HG03095 (cell line): Measurements from ENCODE around the gene FAM210A.
"Not testable (repeated sequence)": the region's sequence is repeated elsewhere in the genome, so short reads cannot be mapped to it uniquely, and the experiment has no call there.

Experiments used
- ATAC-seq: cut with Tn5 transposase; IDR thresholded peaks from one replicate; pipeline ENCODE4 v1.9.1; 2021; ENCODE audit warnings: moderate library complexity; ENCODE audit not compliant: unreplicated experiment

Gene FAM210A

DNA sequence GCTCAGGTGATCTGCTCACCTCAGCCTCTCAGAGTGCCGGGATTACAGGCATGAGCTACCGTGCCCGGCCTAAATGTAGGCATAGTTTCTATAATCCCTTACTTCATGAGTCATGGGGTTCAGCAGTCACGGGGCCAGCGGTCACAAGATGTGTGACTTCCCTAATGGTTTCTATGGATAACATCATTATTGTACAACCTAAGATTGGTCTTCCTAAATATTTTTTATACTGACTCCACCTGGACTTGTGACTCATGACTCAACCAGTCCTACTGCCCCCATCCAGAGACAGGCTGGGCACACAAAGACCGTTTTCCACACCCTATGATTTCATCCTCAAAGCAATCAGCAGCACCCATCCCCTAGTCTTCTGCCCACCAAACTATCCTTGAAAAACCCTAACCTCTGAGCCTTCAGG lies 15.9 kb downstream of the FAM210A start:
- ATAC-seq = no peak

DNA sequence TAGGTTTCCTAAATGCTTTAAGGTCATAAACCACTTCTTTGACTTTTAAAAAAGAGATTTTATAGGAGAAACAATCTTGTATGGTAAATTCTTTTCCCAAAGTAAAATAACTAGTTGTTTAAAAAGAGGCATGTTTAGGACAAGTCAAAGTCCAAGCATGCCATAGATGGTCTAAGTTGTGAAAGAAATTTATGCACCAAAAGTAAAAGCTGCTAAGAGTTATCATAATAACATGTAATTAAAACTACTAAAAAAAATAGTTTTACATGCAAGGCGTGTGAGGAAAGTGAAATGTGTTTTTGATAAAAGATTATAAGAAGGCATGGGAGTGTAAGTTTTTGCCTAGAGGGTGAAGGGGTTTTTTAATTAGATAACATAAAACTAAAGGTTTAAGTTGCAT lies 22.5 kb downstream of the FAM210A start:
- no peak for ATAC-seq

DNA sequence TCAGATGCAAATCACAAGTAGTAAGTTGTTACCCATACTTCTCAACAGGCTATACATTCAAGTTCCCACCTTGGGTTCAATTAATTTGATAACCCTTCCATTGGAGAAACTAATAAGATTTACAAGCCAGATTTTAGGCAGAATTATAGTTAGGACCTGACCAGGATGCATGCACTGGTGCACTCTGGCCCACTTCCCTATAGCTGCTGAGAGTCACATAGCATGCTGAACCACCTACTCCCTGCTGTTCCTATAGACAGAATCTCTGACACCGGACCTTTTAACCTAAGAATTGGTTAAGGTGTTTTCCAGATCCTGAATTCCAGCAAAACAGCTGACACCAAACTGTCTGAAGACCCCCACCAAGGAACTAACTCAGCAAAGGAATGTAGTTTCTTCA lies 26.2 kb downstream of the FAM210A start:
- ATAC-seq = no peak

DNA sequence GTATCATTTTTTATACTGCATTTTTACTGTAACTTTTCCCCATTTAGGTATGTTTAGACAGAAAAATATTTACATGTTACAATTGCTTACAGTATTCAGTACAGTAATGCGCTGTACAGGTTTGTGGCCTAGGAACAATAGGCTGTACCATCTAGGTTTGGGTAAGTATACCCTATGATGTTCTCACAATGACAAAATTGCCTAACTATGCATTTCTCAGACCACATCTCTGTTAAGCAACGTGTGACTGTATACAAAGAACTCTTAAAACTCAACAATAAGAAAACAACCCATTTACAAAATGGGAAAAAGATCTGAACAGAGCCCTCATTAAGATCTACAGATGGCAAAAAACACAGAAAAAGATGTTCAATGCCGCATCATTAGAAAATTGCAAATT lies 29.4 kb downstream of the FAM210A start:
- ATAC-seq = no peak

GRCh38 chr18:13695337-13695736 lies 31.0 kb downstream of the FAM210A start:
- not testable (repeated sequence) for ATAC-seq

- ATAC-seq = not testable (repeated sequence)
Measured at GRCh38 chr18:13690060-13690459, 36.3 kb downstream of the FAM210A start.

GRCh38 chr18:13688191-13689136 lies 37.9 kb downstream of the FAM210A start:
- no peak for ATAC-seq

GRCh38 chr18:13684546-13684945 lies 41.8 kb downstream of the FAM210A start:
- no peak for ATAC-seq

DNA sequence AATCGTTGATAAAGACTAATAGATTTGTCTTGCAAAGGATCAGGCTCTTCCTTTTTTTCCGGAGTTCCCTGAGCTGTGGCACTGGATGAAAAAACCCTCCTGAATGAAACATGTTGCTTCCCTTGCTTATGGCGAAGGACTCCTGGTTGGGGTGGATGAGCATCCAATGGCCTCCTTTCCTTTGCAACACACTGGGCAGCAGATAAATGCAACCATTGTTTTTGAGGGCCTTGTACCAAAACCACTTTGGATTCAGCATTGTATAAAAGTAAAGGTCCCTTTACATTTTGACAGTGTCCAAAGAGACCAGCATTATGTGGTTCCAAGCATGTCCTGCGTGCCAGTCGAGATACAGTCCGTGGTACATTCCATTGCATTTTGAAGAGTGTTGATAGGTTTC lies 44.7 kb downstream of the FAM210A start:
- no peak for ATAC-seq

- ATAC-seq = no peak
Measured at GRCh38 chr18:13680612-13681011, 45.7 kb downstream of the FAM210A start.

GRCh38 chr18:13677350-13677749 lies 49.0 kb downstream of the FAM210A start:
- ATAC-seq = not testable (repeated sequence)

DNA sequence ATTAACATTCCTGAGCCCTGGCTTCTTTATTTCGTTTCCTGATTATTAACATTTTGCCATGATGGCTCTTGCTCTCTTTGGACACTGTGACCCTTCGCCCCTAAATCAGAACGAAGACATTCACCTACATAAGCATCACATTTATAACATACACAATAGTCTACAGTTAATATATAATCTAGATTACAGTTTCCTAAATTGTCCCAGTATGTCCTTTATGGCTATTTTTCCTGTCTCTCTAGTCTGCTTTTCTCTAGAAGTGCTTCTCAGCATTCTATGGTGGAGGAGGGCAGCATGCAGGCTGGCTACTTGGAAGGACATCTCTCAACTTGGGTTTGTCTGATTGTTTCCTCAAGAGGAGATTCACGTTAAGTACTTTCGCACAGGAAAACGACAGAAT lies 49.9 kb downstream of the FAM210A start:
- no peak for ATAC-seq

DNA sequence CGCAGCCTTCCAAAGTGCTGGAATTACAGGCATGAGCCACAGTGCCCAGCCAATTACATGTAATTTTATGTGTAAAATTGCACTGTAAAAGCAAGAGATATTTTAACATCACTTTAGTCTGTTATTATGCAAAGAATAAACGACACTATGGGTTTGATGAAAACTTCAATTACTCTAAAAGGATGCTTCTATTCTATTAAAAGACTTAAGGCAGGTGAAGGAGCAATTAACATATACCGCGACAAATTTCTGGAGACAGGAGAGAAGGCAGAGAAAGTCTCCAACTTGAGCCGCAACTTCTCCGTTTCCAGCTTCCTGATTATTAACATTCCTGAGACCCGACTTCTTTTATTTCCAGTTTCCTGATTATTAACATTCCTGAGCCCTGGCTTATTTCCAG lies 53.7 kb downstream of the FAM210A start:
- no peak for ATAC-seq

GRCh38 chr18:13661779-13662256 lies 64.5 kb downstream of the FAM210A start:
- no peak for ATAC-seq

- no peak for ATAC-seq
Measured at GRCh38 chr18:13661051-13661778, 65.1 kb downstream of the FAM210A start.

DNA sequence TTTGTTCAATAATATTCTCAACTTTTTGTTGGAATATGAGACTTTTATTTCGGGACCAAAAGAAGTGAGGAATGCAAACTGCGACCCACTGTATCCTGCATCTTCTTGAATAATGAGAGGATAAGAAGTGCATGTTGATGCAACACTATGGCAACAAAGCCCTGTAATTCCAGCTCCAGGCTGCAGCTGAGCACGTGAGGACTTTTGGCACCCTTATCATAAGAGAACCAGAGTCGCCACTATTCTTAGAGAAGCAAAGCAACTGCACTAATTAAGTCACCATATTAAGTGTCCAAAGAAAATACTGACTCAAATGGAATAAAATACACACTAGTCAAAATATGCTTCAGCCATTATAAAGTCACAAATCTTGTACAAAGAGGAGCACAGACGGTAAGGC lies 65.8 kb downstream of the FAM210A start:
- no peak for ATAC-seq

GRCh38 chr18:13658436-13659204 lies 67.7 kb downstream of the FAM210A start:
- ATAC-seq = no peak

GRCh38 chr18:13657974-13658373 lies 68.4 kb downstream of the FAM210A start:
- ATAC-seq = no peak

DNA sequence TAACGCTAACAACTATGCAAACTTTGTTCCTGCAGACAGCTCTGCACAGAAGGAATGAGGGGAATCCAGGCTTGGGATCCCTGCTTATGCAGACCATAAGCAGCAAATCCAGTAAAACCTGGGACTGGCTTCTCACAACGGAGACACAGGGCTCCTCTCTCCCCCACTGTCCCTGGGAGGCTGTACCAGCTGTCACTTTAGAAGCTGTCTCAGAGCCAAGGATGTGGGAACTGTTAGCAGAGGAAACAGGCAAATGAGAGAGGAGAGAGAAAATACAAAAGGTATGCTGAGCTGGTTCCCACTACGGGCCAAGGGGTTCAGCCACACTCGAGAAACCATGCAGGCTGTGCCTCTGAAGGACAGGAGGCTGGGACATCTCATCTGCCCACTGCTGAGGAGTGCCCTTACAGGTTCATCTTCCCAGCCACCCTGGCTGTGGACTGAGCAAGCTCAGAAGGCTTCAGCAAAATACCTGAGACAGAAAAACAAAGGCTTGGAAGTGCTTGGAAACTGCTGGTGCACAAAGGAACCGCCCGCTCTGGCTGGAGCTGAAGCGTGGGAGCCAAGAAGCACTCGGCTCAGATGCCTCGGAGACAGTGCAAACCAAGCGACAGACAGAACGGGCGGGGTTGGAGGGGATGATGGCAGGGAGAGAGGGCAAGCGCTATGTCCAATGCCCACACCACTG lies 72.5 kb downstream of the FAM210A start:
- ATAC-seq = no peak
